ENCODE results near the gene RSPO3.

The RSPO3 gene

GRCh38 chr6:127134136-127134535 lies 15.7 kb downstream of the RSPO3 start:
- TF ChIP-seq CTCF (IDR thresholded peaks at IDR 0.05): no peak
- Histone ChIP-seq H2AFZ (no peak overlapping the region), H3K79me2 (no peaks in the 10 kb centered on the region), H3K27ac (no peak overlapping the region), H3K9ac (no peak overlapping the region), H3K9me3 (ENCODE audit: control insufficient read depth, low read length) (no peaks in the 10 kb centered on the region), H3K4me2 (ENCODE audit: low read length) (no peak overlapping the region), H3K36me3 (ENCODE audit: control insufficient read depth, insufficient read depth, low read length) (no peaks in the 10 kb centered on the region), H3K4me1 (no peaks in the 10 kb centered on the region), H3K4me3 (ENCODE audit: low read depth, low read length) (no peak overlapping the region), H3K27me3 (ENCODE audit: control insufficient read depth, insufficient read depth, low read length) (no peaks in the 10 kb centered on the region)

- Histone ChIP-seq H3K27ac (no peak overlapping the region), H3K36me3 (ENCODE audit: control insufficient read depth, insufficient read depth, low read length) (no peaks in the 10 kb centered on the region), H3K4me1 (no peaks in the 10 kb centered on the region), H3K4me2 (ENCODE audit: low read length) (no peak overlapping the region), H3K27me3 (ENCODE audit: control insufficient read depth, insufficient read depth, low read length) (no peaks in the 10 kb centered on the region), H3K9me3 (ENCODE audit: control insufficient read depth, low read length) (no peaks in the 10 kb centered on the region), H3K79me2 (no peaks in the 10 kb centered on the region), H2AFZ (no peak overlapping the region), H3K9ac (no peak overlapping the region), H3K4me3 (ENCODE audit: low read depth, low read length) (no peak overlapping the region)
- TF ChIP-seq CTCF (IDR thresholded peaks at IDR 0.05): no peak
Measured at GRCh38 chr6:127136786-127137185, 18.3 kb downstream of the RSPO3 start.

- no peaks in the 10 kb centered on the region for H3K27me3 ChIP-seq (ENCODE audit: control insufficient read depth, insufficient read depth, low read length)
Measured at GRCh38 chr6:127146932-127147331, 28.5 kb downstream of the RSPO3 start.

GRCh38 chr6:127147534-127147933 lies 29.1 kb downstream of the RSPO3 start:
- H3K4me2 ChIP-seq (ENCODE audit: low read length): no peak overlapping the region
- H3K27ac ChIP-seq: no peak overlapping the region
- H3K4me1 ChIP-seq: no peaks in the 10 kb centered on the region
- H3K79me2 ChIP-seq: no peaks in the 10 kb centered on the region
- H3K27me3 ChIP-seq (ENCODE audit: control insufficient read depth, insufficient read depth, low read length): no peaks in the 10 kb centered on the region
- no peaks in the 10 kb centered on the region for H3K9me3 ChIP-seq (ENCODE audit: control insufficient read depth, low read length)
- no peak overlapping the region for H3K9ac ChIP-seq
- no peak for TF ChIP-seq CTCF (IDR thresholded peaks at IDR 0.05)
- H3K36me3 ChIP-seq (ENCODE audit: control insufficient read depth, insufficient read depth, low read length): no peaks in the 10 kb centered on the region
- H2AFZ ChIP-seq: no peak overlapping the region
- no peak overlapping the region for H3K4me3 ChIP-seq (ENCODE audit: low read depth, low read length)

More at GRCh38 chr6:127146932-127147331, 28.5 kb downstream of the RSPO3 start:
- H3K4me3 ChIP-seq (ENCODE audit: low read depth, low read length): no peak overlapping the region
- no peaks in the 10 kb centered on the region for H3K4me1 ChIP-seq
- TF ChIP-seq CTCF (IDR thresholded peaks at IDR 0.05): no peak
- H3K4me2 ChIP-seq (ENCODE audit: low read length): no peak overlapping the region
- no peak overlapping the region for H3K9ac ChIP-seq
- H3K9me3 ChIP-seq (ENCODE audit: control insufficient read depth, low read length): no peaks in the 10 kb centered on the region
- H2AFZ ChIP-seq: no peak overlapping the region
- H3K79me2 ChIP-seq: no peaks in the 10 kb centered on the region
- H3K36me3 ChIP-seq (ENCODE audit: control insufficient read depth, insufficient read depth, low read length): no peaks in the 10 kb centered on the region
- no peak overlapping the region for H3K27ac ChIP-seq

- no peak overlapping the region for H3K9ac ChIP-seq
- H3K79me2 ChIP-seq: no peaks in the 10 kb centered on the region
- TF ChIP-seq CTCF (IDR thresholded peaks at IDR 0.05): no peak
- no peak overlapping the region for H3K4me3 ChIP-seq (ENCODE audit: low read depth, low read length)
- no peaks in the 10 kb centered on the region for H3K27me3 ChIP-seq (ENCODE audit: control insufficient read depth, insufficient read depth, low read length)
- H3K27ac ChIP-seq: no peak overlapping the region
- H2AFZ ChIP-seq: no peak overlapping the region
- H3K9me3 ChIP-seq (ENCODE audit: control insufficient read depth, low read length): no peaks in the 10 kb centered on the region
- H3K4me2 ChIP-seq (ENCODE audit: low read length): no peak overlapping the region
- no peaks in the 10 kb centered on the region for H3K4me1 ChIP-seq
- H3K36me3 ChIP-seq (ENCODE audit: control insufficient read depth, insufficient read depth, low read length): no peaks in the 10 kb centered on the region
Measured at GRCh38 chr6:127148511-127148910, 30.0 kb downstream of the RSPO3 start.
